ENCODE results near the gene COL5A1.

Gene COL5A1

GRCh38 chr9:134676361-134676760 lies 34.8 kb downstream of the COL5A1 start:
- in situ Hi-C loops (cut with MboI; ENCODE audit: low sequenced_read_pairs), result loop anchor here (25.0 kb wide), 1 partner anchor 311 kb away; no protein-coding TSS in a partner anchor

DNA sequence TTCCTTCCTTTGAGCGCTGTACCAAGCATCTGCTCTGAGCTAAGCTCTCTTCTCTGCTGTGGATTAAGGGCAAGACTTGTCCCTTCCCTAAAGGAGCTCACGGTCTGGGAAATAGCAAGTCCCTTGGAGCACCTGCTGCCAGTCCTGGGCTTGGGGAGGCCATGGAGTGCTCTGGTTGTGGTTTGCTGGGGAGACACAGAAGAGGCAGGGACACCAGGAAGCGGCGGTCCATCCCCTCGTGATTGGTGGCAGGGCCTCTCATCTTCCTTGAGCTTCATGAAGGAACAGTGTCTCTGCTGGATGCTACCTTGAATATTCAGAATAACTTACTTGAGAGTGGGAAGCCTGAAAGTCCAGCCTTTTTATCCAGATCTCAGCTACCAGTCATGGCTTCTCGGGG lies 35.3 kb downstream of the COL5A1 start:
- in situ Hi-C loops (cut with MboI; ENCODE audit: low sequenced_read_pairs), result loop anchor here (25.0 kb wide), 1 partner anchor 310 kb away; no protein-coding TSS in a partner anchor

DNA sequence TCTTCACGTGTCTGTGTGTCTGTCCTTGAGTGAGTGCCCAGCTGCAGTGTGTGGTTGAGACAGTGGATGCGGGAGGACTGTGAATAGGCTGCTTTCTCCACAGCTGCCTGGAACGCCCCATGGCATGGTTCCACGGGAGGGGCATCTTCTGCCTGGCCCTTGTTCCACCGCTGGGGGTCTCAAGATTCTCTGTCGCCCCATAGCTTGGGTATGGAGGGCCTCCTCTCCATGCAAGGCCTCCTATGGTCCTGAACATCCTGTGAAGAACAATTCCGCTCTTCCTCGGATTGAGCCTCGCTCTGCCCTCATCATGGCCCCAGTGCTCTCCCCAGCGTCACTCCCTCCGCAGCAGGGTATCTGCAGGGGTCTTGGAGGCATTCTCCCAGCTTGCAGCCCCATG lies 36.1 kb downstream of the COL5A1 start:
- in situ Hi-C loops (cut with MboI; ENCODE audit: low sequenced_read_pairs), result loop anchor here (25.0 kb wide), 1 partner anchor 310 kb away; no protein-coding TSS in a partner anchor

- in situ Hi-C loops (cut with MboI; ENCODE audit: low sequenced_read_pairs), result loop anchor here (25.0 kb wide), 1 partner anchor 309 kb away; no protein-coding TSS in a partner anchor
Measured at GRCh38 chr9:134678206-134678605, 36.6 kb downstream of the COL5A1 start.

GRCh38 chr9:134678666-134679443 lies 37.3 kb downstream of the COL5A1 start:
- in situ Hi-C loops (cut with MboI; ENCODE audit: low sequenced_read_pairs), result loop anchor here (25.0 kb wide), 1 partner anchor 308 kb away; no protein-coding TSS in a partner anchor

GRCh38 chr9:134679616-134680392 lies 38.2 kb downstream of the COL5A1 start:
- in situ Hi-C loops (cut with MboI; ENCODE audit: low sequenced_read_pairs), result loop anchor here (25.0 kb wide), 1 partner anchor 307 kb away; no protein-coding TSS in a partner anchor

DNA sequence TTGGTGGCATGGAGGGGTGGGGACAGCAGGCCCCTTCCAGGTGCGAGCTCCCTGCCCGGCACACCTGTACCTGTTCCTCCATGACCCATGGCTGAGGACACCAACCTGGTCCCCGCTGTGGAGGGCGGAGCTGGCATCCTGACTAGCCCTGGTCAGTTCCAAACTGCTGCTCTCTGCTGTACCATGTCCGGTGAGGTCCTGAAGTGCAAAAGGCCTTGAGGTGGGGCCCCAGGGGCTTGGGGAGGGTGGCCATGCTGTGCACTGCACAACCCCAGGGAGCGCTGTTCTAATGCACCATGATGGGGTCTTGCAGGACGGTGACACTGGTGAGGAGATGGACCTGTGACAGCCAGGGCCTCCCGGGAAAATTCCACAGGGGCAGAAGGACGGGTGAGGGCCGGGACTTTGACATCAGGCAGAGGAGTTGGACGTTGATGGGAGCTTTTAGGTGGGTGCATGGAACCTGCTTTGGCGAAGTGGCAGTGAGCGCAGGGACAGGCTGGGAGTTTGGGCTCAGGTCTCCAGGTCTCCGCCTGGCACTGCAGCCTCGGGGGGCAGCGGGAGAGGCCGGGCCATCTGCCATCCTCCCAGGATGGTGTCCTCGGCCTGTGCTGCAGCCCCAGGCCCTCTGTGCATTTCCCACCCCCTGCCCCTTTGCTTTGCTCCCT lies 38.9 kb downstream of the COL5A1 start:
- in situ Hi-C loops (cut with MboI; ENCODE audit: low sequenced_read_pairs), result loop anchor here (25.0 kb wide), 1 partner anchor 307 kb away; no protein-coding TSS in a partner anchor

- in situ Hi-C loops (cut with MboI; ENCODE audit: low sequenced_read_pairs), result loop anchor here (25.0 kb wide), 1 partner anchor 306 kb away; no protein-coding TSS in a partner anchor
Measured at GRCh38 chr9:134681061-134681661, 39.6 kb downstream of the COL5A1 start.

GRCh38 chr9:134682026-134682425 lies 40.4 kb downstream of the COL5A1 start:
- in situ Hi-C loops (cut with MboI; ENCODE audit: low sequenced_read_pairs), result loop anchor here (25.0 kb wide), 1 partner anchor 305 kb away; no protein-coding TSS in a partner anchor

- in situ Hi-C loops (cut with MboI; ENCODE audit: low sequenced_read_pairs), result loop anchor here (25.0 kb wide), 1 partner anchor 304 kb away; no protein-coding TSS in a partner anchor
Measured at GRCh38 chr9:134682651-134683364, 41.2 kb downstream of the COL5A1 start.

DNA sequence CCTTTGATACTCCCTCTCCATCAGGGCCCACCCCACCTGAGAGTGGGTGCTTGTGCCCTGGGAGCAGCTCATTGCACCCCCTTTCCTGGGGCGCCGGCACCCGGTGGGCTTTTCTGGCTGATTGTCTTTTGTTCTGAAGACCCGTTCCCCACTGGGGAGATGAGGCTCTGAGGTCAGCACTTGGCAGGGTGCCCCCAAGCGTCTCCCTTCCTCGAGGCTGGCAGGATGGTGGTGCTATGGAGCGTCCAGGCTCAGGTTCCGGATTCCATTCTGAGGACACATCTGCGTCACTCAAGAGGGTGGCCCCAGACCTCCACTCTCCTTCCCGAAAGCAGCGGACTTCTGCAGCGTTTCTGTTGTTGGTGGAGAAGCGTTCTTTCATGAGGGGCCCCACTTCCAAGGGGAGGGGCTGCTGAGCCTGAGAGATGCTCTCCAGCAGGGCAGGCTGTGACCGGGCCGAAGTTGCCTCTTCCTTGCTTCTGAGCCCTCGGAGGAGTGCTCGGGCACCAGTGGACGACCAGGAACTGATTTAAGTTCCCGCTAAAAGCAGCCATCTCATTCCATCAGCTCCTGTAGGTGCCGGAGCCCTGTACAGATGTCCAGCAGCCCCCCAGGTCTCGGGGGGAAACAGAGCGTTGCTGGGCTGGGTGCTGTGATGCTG lies 42.2 kb downstream of the COL5A1 start:
- in situ Hi-C loops (cut with MboI; ENCODE audit: low sequenced_read_pairs), result loop anchor here (25.0 kb wide), 1 partner anchor 303 kb away; no protein-coding TSS in a partner anchor

- in situ Hi-C loops (cut with MboI; ENCODE audit: low sequenced_read_pairs), result loop anchor here (25.0 kb wide), 1 partner anchor 303 kb away; no protein-coding TSS in a partner anchor
Measured at GRCh38 chr9:134684375-134684723, 42.7 kb downstream of the COL5A1 start.

GRCh38 chr9:134684941-134685340 lies 43.3 kb downstream of the COL5A1 start:
- in situ Hi-C loops (cut with MboI; ENCODE audit: low sequenced_read_pairs), result loop anchor here (25.0 kb wide), 1 partner anchor 302 kb away; no protein-coding TSS in a partner anchor

DNA sequence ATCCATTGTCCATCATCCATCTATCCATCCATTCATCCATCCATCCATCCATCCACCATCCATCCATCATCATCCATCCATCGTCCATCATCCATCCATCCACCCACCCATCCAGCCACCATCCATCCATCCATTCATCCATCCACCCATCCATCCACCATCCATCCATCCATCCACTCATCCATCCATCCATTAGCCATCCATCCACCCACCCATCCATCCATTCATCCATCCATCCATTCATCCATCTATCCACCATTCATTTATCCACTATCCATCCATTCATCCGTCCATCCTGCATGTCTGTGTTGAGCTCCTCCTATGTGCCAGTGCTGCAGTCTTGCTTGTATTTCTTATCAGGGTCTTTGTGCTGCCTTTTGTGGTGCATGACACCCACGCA lies 44.2 kb downstream of the COL5A1 start:
- in situ Hi-C loops (cut with MboI; ENCODE audit: low sequenced_read_pairs), result loop anchor here (25.0 kb wide), 1 partner anchor 302 kb away; no protein-coding TSS in a partner anchor

DNA sequence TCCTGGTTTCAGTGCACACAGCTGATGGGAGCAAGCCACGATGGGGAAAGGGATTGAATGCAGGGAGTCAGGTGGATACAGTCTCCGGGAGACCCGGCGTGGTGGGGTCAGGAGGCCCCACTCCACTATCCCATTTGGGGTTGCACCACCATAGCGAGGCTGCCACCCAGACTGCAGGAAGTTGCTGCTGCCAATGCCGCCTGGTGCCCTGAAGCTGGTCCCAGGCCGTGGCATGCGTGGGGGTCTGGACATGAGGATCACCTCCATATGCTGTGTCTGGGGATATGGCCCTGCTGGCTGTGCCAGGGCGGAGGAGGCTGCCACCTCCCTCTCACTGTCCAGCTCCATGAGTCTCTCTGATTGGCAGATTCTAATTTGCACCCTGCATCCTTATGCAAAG lies 45.3 kb downstream of the COL5A1 start:
- in situ Hi-C loops (cut with MboI; ENCODE audit: low sequenced_read_pairs), result loop anchor here (25.0 kb wide), 1 partner anchor 300 kb away; no protein-coding TSS in a partner anchor

- in situ Hi-C loops (cut with MboI; ENCODE audit: low sequenced_read_pairs), result loop anchor here (25.0 kb wide), 1 partner anchor 300 kb away; no protein-coding TSS in a partner anchor
Measured at GRCh38 chr9:134687556-134687955, 46.0 kb downstream of the COL5A1 start.

- in situ Hi-C loops (cut with MboI; ENCODE audit: low sequenced_read_pairs), result loop anchor here (25.0 kb wide), 1 partner anchor 299 kb away; no protein-coding TSS in a partner anchor
Measured at GRCh38 chr9:134688231-134688630, 46.6 kb downstream of the COL5A1 start.

DNA sequence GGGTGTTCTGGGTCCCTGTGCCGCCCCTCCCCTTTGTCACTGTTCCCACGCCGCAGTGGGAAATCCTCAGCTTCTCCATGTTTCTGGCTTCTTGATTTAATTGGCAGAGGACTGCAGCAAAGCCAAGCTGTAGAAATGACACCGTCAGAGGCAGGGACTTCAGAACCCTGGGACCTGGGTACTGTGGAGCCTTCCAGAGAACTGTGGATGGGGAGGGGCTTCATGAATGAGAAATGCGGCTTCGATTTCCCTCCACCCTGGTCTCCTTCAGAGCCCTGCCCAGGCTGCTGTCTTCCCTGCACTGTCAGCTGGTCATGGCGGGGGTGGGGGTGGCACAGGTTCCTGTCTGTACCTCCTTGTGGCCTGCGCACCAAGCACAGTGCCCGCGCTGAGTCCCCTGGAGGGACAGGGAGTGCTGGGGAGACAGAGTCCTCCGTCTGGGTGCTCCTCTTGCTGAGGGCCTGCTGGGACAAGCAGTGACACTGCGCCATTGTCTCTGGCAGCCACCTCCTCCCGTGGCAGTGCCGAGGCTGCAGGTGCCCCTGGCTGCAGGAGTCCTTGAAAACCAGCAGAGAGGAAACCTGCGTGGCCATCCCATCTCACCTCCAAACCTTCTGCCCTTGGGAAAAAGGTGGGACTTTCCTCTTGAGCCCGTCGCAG lies 47.2 kb downstream of the COL5A1 start:
- in situ Hi-C loops (cut with MboI; ENCODE audit: low sequenced_read_pairs), result loop anchor here (25.0 kb wide), 1 partner anchor 299 kb away; no protein-coding TSS in a partner anchor
